Gastroesophageal sphincter (tissue), 4 donors: ENCODE measurements around the gene SLC4A1AP. TPM values are rescaled to one million over a fixed set of nuclear protein-coding genes. Genes with fewer than 3 reads are reported as not detected.
A peak's percentile ranks its signal among the peaks of the same experiment; 100 is the strongest.

Source experiments
- ATAC-seq: fragments of 150-250 bp; one replicate; pipeline ENCODE4 v1.9.1; 2016; ENCODE audit warnings: mild to moderate bottlenecking, moderate library complexity
- H3K27ac ChIP-seq, 4 donors: fragments of 200-600 bp; sonication (generic) in 3 of 4; 1 replicate in 3 of 4; 2 replicates in 1 of 4; pipeline ENCODE4 v1.5.1; 2016 to 2019
- H3K27me3 ChIP-seq: fragments of 200-600 bp; sonication (generic); one replicate; pipeline ENCODE4 v1.5.1; 2019
- H3K36me3 ChIP-seq, 2 donors: fragments of 200-600 bp; sonication (generic); one replicate each; pipeline ENCODE4 v1.5.1; 2019; ENCODE audit warnings: control low read depth in 1 of 2
- H3K4me1 ChIP-seq, 3 donors: fragments of 200-600 bp; sonication (generic); 1 replicate in 2 of 3; 2 replicates in 1 of 3; pipeline ENCODE4 v1.5.1; 2016 to 2019; ENCODE audit warnings: control low read depth in 2 of 3
- H3K4me3 ChIP-seq, 2 donors: fragments of 200-600 bp; sonication (generic); one replicate each; pipeline ENCODE4 v1.5.1; 2019; ENCODE audit warnings: mild to moderate bottlenecking in 1 of 2, moderate library complexity in 1 of 2
- H3K9me3 ChIP-seq, 3 donors: fragments of 200-600 bp; sonication (generic); one replicate each; pipeline ENCODE4 v1.5.1; 2017 to 2019; ENCODE audit warnings: control low read depth in 2 of 3
- CTCF ChIP-seq, 4 experiments: fragments of 200-600 bp in 2 of 4; fragments of 450-650 bp in 2 of 4; sonication (generic) in 1 of 4; IDR thresholded peaks; one replicate each; pipeline ENCODE4 v1.5.1; 2017 to 2019; ENCODE audit warnings: antibody characterized with exemption in 4 of 4, mild to moderate bottlenecking in 2 of 4, moderate library complexity in 2 of 4
- EP300 ChIP-seq: sonication (generic); formaldehyde crosslinking; IDR thresholded peaks from one replicate; pipeline ENCODE4 v1.6.1; 2017; ENCODE audit warnings: antibody characterized with exemption, mild to moderate bottlenecking
- POLR2A ChIP-seq, 2 donors: fragments of 450-650 bp; IDR thresholded peaks; one replicate each; pipeline ENCODE4 v1.6.1; 2017; ENCODE audit warnings: antibody characterized with exemption in 2 of 2, mild to moderate bottlenecking in 2 of 2, moderate library complexity in 1 of 2
- POLR2AphosphoS5 ChIP-seq: sonication (generic); formaldehyde crosslinking; IDR thresholded peaks from one replicate; pipeline ENCODE4 v1.6.1; 2017; ENCODE audit warnings: antibody characterized with exemption
- WGBS, 2 donors: methylation state at CpG; one replicate each; pipeline ENCODE4 v1.1.5; 2018; ENCODE audit warnings: low coverage in 1 of 2; 5-methylcytosine and 5-hydroxymethylcytosine counted together
- total RNA-seq, 4 donors: library from RNA; depleted of rRNA; stranded (reverse); fragments of >200 nt; gene quantifications; one replicate each; pipeline ENCODE4 v1.1.0, GENCODE V29; 2016

SLC4A1AP gene
- total RNA-seq, 4 donors from 2014 or later, result 18.1 to 23.5 (median 21.4) TPM

DNA sequence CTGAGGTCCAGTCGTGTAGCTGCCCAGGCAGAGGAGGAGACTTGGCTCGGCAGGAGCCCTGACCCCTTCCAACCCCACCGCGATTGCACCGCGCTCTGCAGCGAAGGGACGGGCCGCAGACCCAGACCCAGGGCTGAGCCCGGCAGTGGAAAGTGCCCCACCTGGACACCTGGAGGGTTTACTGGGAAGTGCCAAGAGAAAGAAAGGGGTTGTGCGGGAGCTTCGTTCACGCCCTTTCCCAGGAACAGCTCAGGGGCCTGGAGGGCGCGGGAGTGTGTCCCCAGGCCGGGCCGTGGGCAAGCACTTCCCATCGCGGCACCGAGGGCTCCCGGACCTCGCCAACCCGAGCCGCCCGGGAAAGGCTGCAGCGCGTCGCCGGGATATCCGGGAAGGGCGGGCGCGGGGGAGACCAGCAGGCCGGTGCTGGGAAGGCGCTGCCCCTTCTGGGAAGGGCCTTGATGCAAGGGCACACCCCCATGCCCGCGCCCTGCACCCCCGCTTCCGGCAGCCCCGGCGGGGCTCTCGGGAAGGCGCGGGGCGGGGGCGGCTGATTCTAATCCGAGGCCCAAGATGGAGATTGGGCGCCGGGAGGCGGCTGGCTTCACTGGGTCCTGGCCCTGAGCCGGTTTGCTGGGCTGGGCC lies 71.7 kb downstream of the SLC4A1AP start:
- H3K9me3 ChIP-seq, result no peaks in the 10 kb centered on the region
- H3K4me3 ChIP-seq, result peak overlapping the region; percentile 50 to 54
- H3K27me3 ChIP-seq, result no peaks in the 10 kb centered on the region
- TF ChIP-seq POLR2A (IDR thresholded peaks at IDR 0.05) (peak; percentile 49 to 64), POLR2AphosphoS5 (peak; percentile 99), EP300 (peak; percentile 77), CTCF (IDR thresholded peaks at IDR 0.05) (peak in 1 of 4 experiments; percentile 25)
- no CpG with 5 or more reads among the region's 51 CpGs for WGBS, 2 donors
- ATAC-seq, result peak; percentile 93
- H3K27ac ChIP-seq, result peak overlapping the region; percentile 54 to 84 (median 82)
- H3K4me1 ChIP-seq, result peaks cover 0 to 39% (median 11%) of the 10 kb centered on the region in 3 donors
- no peaks in the 10 kb centered on the region for H3K36me3 ChIP-seq

- TF ChIP-seq POLR2AphosphoS5 (no peak), CTCF (IDR thresholded peaks at IDR 0.05) (no peak), POLR2A (IDR thresholded peaks at IDR 0.05) (no peak), EP300 (no peak)
- H3K4me3 ChIP-seq, result peak overlapping the region in 1 of 2 donors; percentile 54
- no peaks in the 10 kb centered on the region for H3K9me3 ChIP-seq
- whole genome bisulfite sequencing, 2 donors, result 92 to 100% methylated on average over 4 of the region's 10 CpGs
- peaks cover 0 to 39% (median 11%) of the 10 kb centered on the region in 3 donors for H3K4me1 ChIP-seq
- ATAC-seq, result no peak
- H3K27me3 ChIP-seq, result no peaks in the 10 kb centered on the region
- H3K36me3 ChIP-seq, result no peaks in the 10 kb centered on the region
- peak overlapping the region; percentile 54 to 84 (median 82) for H3K27ac ChIP-seq
Observed at GRCh38 chr2:27736031-27736889, 72.6 kb downstream of the SLC4A1AP start.

DNA sequence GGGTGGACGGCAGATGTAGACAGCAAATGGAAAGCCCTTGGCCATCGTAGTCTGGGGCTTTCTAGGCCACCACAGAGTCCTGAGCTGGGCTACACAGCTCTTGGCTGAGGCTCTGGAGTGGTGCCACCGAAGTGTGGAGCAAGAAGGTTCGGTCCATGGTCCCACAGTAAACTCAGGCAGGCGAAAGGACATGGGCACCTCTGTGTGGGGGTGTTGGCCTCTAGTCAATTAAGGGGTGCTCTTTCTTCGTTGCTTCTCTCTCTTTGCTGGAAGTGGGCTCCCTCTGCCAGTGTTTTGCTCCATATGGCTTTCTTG lies 73.2 kb downstream of the SLC4A1AP start:
- no peaks in the 10 kb centered on the region for H3K36me3 ChIP-seq
- no peaks in the 10 kb centered on the region for H3K9me3 ChIP-seq
- TF ChIP-seq CTCF (IDR thresholded peaks at IDR 0.05) (no peak), EP300 (no peak), POLR2AphosphoS5 (no peak), POLR2A (IDR thresholded peaks at IDR 0.05) (no peak)
- no peak for ATAC-seq
- WGBS, 2 donors, result 93% methylated on average over 3 of the region's 6 CpGs; no CpG with 5 or more reads in 1 of the 2 donors
- peak overlapping the region in 3 of 4 donors; percentile 82 to 84 (median 83) for H3K27ac ChIP-seq
- no peaks in the 10 kb centered on the region for H3K27me3 ChIP-seq
- H3K4me3 ChIP-seq, result no peak overlapping the region
- peaks cover 0 to 39% (median 11%) of the 10 kb centered on the region in 3 donors for H3K4me1 ChIP-seq

DNA sequence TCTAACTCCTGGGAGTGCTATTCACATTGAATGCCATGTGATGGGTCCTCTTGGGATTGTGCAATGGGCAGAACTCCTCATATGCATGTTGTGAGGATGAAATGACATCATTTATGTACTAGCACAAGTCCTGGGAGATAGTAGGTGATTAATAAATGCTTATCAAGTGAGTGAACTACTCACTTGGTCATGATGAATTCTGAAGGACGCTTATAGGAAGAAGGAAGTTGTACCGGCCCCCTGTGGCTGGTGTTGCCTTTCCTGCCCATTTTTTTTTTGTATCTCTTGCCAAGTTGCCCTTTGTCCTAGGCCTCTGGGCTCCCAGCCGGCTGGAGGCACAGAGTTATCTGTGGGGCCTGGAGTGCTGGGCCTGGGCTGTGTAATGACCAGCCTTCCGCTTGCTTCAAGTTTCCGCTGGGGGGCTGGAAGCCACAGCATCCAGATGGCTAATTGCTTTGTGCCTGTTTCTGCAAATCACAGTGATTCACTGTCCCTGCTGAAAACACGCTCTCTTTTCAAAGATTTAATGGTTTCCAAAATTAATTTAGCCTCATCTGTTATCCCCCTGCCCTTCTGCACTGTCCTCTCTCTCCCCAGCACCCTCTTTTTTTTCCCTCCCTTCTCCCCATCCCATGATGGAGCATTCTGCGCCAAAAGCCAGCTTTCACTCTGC lies 74.1 kb downstream of the SLC4A1AP start:
- Histone ChIP-seq H3K27ac (peak overlapping the region in 3 of 4 donors; percentile 61 to 84 (median 83)), H3K36me3 (no peaks in the 10 kb centered on the region), H3K27me3 (no peaks in the 10 kb centered on the region), H3K4me1 (peaks cover 0 to 39% (median 11%) of the 10 kb centered on the region in 3 donors), H3K4me3 (no peak overlapping the region), H3K9me3 (no peaks in the 10 kb centered on the region)
- ATAC-seq, result peak; percentile 27
- TF ChIP-seq CTCF (IDR thresholded peaks at IDR 0.05), result no peak
- TF ChIP-seq POLR2A (IDR thresholded peaks at IDR 0.05), result no peak
- TF ChIP-seq EP300, result no peak
- TF ChIP-seq POLR2AphosphoS5, result no peak
- WGBS, 2 donors, result 60 to 77% methylated on average over 5 to 7 of the region's 7 CpGs
